Psoas muscle (tissue), 8 donors: Measurements from ENCODE around the gene CRTC3. TPM values are rescaled to one million over a fixed set of nuclear protein-coding genes. Genes with fewer than 3 reads are reported as not detected.

Experiments used
- ATAC-seq, 4 donors: fragments of 200-7000 bp; cut with Tn5 transposase; one replicate each; pipeline ENCODE4 v1.9.1; 2020; ENCODE audit warnings: moderate library complexity in 3 of 4, mild to moderate bottlenecking in 2 of 4
- DNase-seq, 2 donors: peaks; one replicate each; pipeline ENCODE4 v3.0.0-alpha.2; 2020
- H3K27ac ChIP-seq: fragments of 200-600 bp; one replicate; pipeline ENCODE4 v1.8.0; 2022
- H3K27me3 ChIP-seq, 3 donors: fragments of 200-600 bp in 1 of 3; one replicate each; pipeline versions ENCODE4 v1.6.1 to v1.8.0; 2013 to 2022; ENCODE audit warnings: low read length in 2 of 3, mild to moderate bottlenecking in 2 of 3, moderate library complexity in 1 of 3; ENCODE audit not compliant: insufficient read depth in 3 of 3
- H3K36me3 ChIP-seq, 2 donors: fragments of 200-600 bp in 1 of 2; one replicate each; pipeline versions ENCODE4 v1.6.1 to v1.8.0; 2013 to 2022; ENCODE audit warnings: low read depth in 1 of 2, mild to moderate bottlenecking in 1 of 2, moderate library complexity in 1 of 2; ENCODE audit not compliant: insufficient read depth in 1 of 2
- H3K4me1 ChIP-seq: fragments of 200-600 bp; one replicate; pipeline ENCODE4 v1.8.0; 2022
- H3K4me3 ChIP-seq: fragments of 200-600 bp; one replicate; pipeline ENCODE4 v1.8.0; 2022; ENCODE audit warnings: mild to moderate bottlenecking
- H3K9me3 ChIP-seq: fragments of 200-600 bp; one replicate; pipeline ENCODE4 v1.8.0; 2022
- CTCF ChIP-seq: fragments of 200-600 bp; IDR thresholded peaks from one replicate; pipeline ENCODE4 v1.8.0; 2022; ENCODE audit warnings: antibody characterized with exemption
- WGBS, 3 donors: extraction: QIAGEN DNeasy Blood & Tissue Kit; methylation state at CpG; one replicate each; pipeline versions ENCODE4 v1.1.6 to v1.1.7; 2013; 5-methylcytosine and 5-hydroxymethylcytosine counted together
- intact Hi-C, 2 donors: fragments of 100-400 bp; cut with DNase I; formaldehyde crosslinking; loops; one replicate each; pipeline versions ENCODE4 v1.11.0 to v1.14.2; 2022
- polyA plus RNA-seq, 3 donors: library from polyadenylated mRNA; stranded (reverse); fragments of 200-250 nt; gene quantifications; one replicate each; pipeline ENCODE4 v1.2.3, GENCODE V29; 2013
- total RNA-seq, 4 donors: library from RNA; stranded (reverse); fragmentation: NEBNext Ultra II Directional in 2 of 4; extraction: Animal tissue kit (Norgen Biotek cat#: 25700) in 2 of 4; gene quantifications; one replicate each; pipeline versions ENCODE4 v1.2.1 to v1.2.4, GENCODE V29; 2021 to 2023
- donor health status: healthy with polysubstance abuse.
- donor health status: DM: no; HTN: no; CAD: no; lungs with moderate emphysema.
- donor health status: Bipolar disorder and iron deficiency.
- donor health status: healthy.
- donor health status: DM: yes; HTN: yes; CAD: no.
- donor health status: DM: no; HTN: no; CAD: no.
- donor health status: DM: no; HTN: no; CAD: no.
- donor health status: DM: yes; HTN: yes; CAD: no.

Gene CRTC3
- total and polyA plus RNA-seq, 7 donors, result 6.9 to 30.8 (median 15.3) TPM

- H3K4me1 ChIP-seq, result peaks cover 58% of the 10 kb centered on the region
- H3K9me3 ChIP-seq, result no peaks in the 10 kb centered on the region
- ATAC-seq (peak in 3 of 4 donors; percentile 32 to 42 (median 38)), DNase-seq (peak in 1 of 2 donors; percentile 19)
- H3K36me3 ChIP-seq, result no peaks in the 10 kb centered on the region
- H3K27ac ChIP-seq, result peak overlapping the region; percentile 72
- intact Hi-C loops, result loop anchor here in 1 of 2 donors (5.0 kb wide), 1 partner anchor 39 kb away; no protein-coding TSS in a partner anchor
- H3K4me3 ChIP-seq, result no peak overlapping the region
- H3K27me3 ChIP-seq, result no peaks in the 10 kb centered on the region
- 10 to 38% (median 14%) methylated on average over 4 of the region's 4 CpGs for WGBS, 3 donors
- no peak for TF ChIP-seq CTCF
Measured at GRCh38 chr15:90558171-90558573, 28.4 kb downstream of the CRTC3 start.

- ATAC-seq (no peak), DNase-seq (no peak)
- no peak for TF ChIP-seq CTCF
- Histone ChIP-seq H3K4me3 (no peak overlapping the region), H3K9me3 (no peaks in the 10 kb centered on the region), H3K27me3 (no peaks in the 10 kb centered on the region), H3K36me3 (no peaks in the 10 kb centered on the region), H3K4me1 (peaks cover 48% of the 10 kb centered on the region), H3K27ac (peak overlapping the region; percentile 72)
- 96 to 100% (median 100%) methylated on average over 1 of the region's 1 CpG for WGBS, 3 donors
- intact Hi-C loops, result loop anchor here in 1 of 2 donors (5.0 kb wide), 1 partner anchor 38 kb away; no protein-coding TSS in a partner anchor
Measured at GRCh38 chr15:90559119-90559518, 29.4 kb downstream of the CRTC3 start.

- peak overlapping the region; percentile 72 for H3K27ac ChIP-seq
- peak; percentile 35 to 61 for DNase-seq
- WGBS, 3 donors, result 38 to 49% (median 43%) methylated on average over 7 of the region's 7 CpGs
- H3K9me3 ChIP-seq, result no peaks in the 10 kb centered on the region
- no peak for TF ChIP-seq CTCF
- peaks cover 41% of the 10 kb centered on the region for H3K4me1 ChIP-seq
- ATAC-seq, result peak; percentile 46 to 72 (median 64)
- intact Hi-C loops, result no loop called here
- no peak overlapping the region for H3K4me3 ChIP-seq
- H3K27me3 ChIP-seq, result no peaks in the 10 kb centered on the region
- H3K36me3 ChIP-seq, result no peaks in the 10 kb centered on the region
Measured at GRCh38 chr15:90560229-90560776, 30.6 kb downstream of the CRTC3 start.

- no peak for TF ChIP-seq CTCF
- peak in 1 of 4 donors; percentile 18 for ATAC-seq
- no peaks in the 10 kb centered on the region for H3K27me3 ChIP-seq
- H3K9me3 ChIP-seq, result no peaks in the 10 kb centered on the region
- WGBS, 3 donors, result 50 to 70% (median 58%) methylated on average over 5 of the region's 5 CpGs
- intact Hi-C loops, result no loop called here
- peak overlapping the region; percentile 72 for H3K27ac ChIP-seq
- no peak overlapping the region for H3K4me3 ChIP-seq
- peaks cover 38% of the 10 kb centered on the region for H3K4me1 ChIP-seq
- DNase-seq, result no peak
- no peaks in the 10 kb centered on the region for H3K36me3 ChIP-seq
Measured at GRCh38 chr15:90561344-90562244, 31.9 kb downstream of the CRTC3 start.
